Activated T-cell treated with anti-CD3 and anti-CD28 coated beads, Interleukin-2, amount 50 U/mL, for 48 hours (primary cell): ENCODE data around the gene SFPQ.
"Not testable (repeated sequence)": the region's sequence is repeated elsewhere in the genome, so short reads cannot be mapped to it uniquely, and the experiment has no call there.

ENCODE experiments used
- DNase-seq, 2 experiments: peaks; one replicate each; pipeline ENCODE4 v3.0.0-alpha.2; 2020

SFPQ gene

GRCh38 chr1:35137590-35137989 is 55.4 kb downstream of the SFPQ start:
- not testable (repeated sequence) for DNase-seq

GRCh38 chr1:35136780-35137179 is 56.2 kb downstream of the SFPQ start:
- DNase-seq: no peak
